HEK293 (cell line): ENCODE measurements around the gene TTC16.

Experiments
- CTCF ChIA-PET: fragments of 350-600 bp; formaldehyde crosslinking; extraction: SDS; loops from one replicate; lab custom pipeline; 2021; ENCODE audit warnings: antibody characterized with exemption; lab: Yijun Ruan, JAX
- POLR2A ChIA-PET: fragments of 300-600 bp; formaldehyde crosslinking; extraction: SDS; loops from one replicate; lab custom pipeline; 2020; ENCODE audit warnings: antibody characterized with exemption, inconsistent platforms; lab: Yijun Ruan, JAX
- H3K27ac ChIP-seq: fragments of 200-500 bp; sonication (Bioruptor generic); 2 replicates; pipeline ENCODE4 v1.5.1; 2014; ENCODE audit warnings: low read depth, low read length, control low read depth, inconsistent platforms; ENCODE audit errors: extremely low read depth
- H3K36me3 ChIP-seq, 2 experiments: fragments of 200-500 bp in 1 of 2; sonication (Bioruptor generic) in 1 of 2; 1 replicate in 1 of 2; 2 replicates in 1 of 2; pipeline ENCODE4 v1.5.1; 2014 to 2017; ENCODE audit warnings: inconsistent platforms in 2 of 2, low read length in 2 of 2; ENCODE audit not compliant: control insufficient read depth in 2 of 2, insufficient read depth in 1 of 2
- H3K4me1 ChIP-seq: fragments of 200-500 bp; sonication (Bioruptor generic); 2 replicates; pipeline ENCODE4 v1.5.1; 2014; ENCODE audit warnings: mild to moderate bottlenecking, low read length, inconsistent platforms; ENCODE audit not compliant: control insufficient read depth, insufficient read depth
- H3K4me3 ChIP-seq: 2 replicates; pipeline ENCODE4 v1.5.1; 2011; ENCODE audit warnings: low read depth, mild to moderate bottlenecking, control low read depth, low read length, moderate library complexity
- H3K9me3 ChIP-seq: fragments of 200-500 bp; sonication (Bioruptor generic); 2 replicates; pipeline ENCODE4 v1.5.1; 2014; ENCODE audit warnings: low read depth, low read length, inconsistent platforms; ENCODE audit not compliant: control insufficient read depth, insufficient read depth
- HOXD13 ChIP-seq: sonication (generic); formaldehyde crosslinking; IDR thresholded peaks from 2 replicates; pipeline ENCODE4 v1.8.0; 2022; ENCODE audit warnings: missing genetic modification reagents, borderline replicate concordance
- MYNN ChIP-seq: fragments of 450-650 bp; formaldehyde crosslinking; IDR thresholded peaks from 2 replicates; pipeline ENCODE4 v1.5.1; 2016; ENCODE audit warnings: missing biosample characterization, missing genetic modification characterization, borderline replicate concordance
- PRDM1 ChIP-seq: fragments of 450-650 bp; formaldehyde crosslinking; IDR thresholded peaks from 2 replicates; pipeline ENCODE4; 2016; ENCODE audit warnings: missing biosample characterization, missing genetic modification characterization
- SETDB1 ChIP-seq: IDR thresholded peaks from one replicate; pipeline ENCODE4 v1.6.1; 2017; ENCODE audit warnings: mild to moderate bottlenecking, low read length, moderate library complexity, mixed read lengths; ENCODE audit not compliant: insufficient read length
- ZBTB17 ChIP-seq: fragments of 450-650 bp; formaldehyde crosslinking; IDR thresholded peaks from 2 replicates; pipeline ENCODE4 v1.5.1; 2016; ENCODE audit warnings: missing biosample characterization, missing genetic modification characterization
- ZBTB21 ChIP-seq: fragments of 450-650 bp; formaldehyde crosslinking; IDR thresholded peaks from 2 replicates; pipeline ENCODE4 v1.5.1; 2017; ENCODE audit warnings: missing biosample characterization, missing genetic modification characterization
- ZNF214 ChIP-seq: fragments of 450-650 bp; formaldehyde crosslinking; IDR thresholded peaks from 2 replicates; pipeline ENCODE4 v1.5.1; 2017; ENCODE audit warnings: missing biosample characterization, mild to moderate bottlenecking, missing genetic modification characterization, borderline replicate concordance
- ZNF223 ChIP-seq: fragments of 450-650 bp; formaldehyde crosslinking; IDR thresholded peaks from 2 replicates; pipeline ENCODE4 v1.5.1; 2016; ENCODE audit warnings: missing biosample characterization, missing genetic modification characterization
- ZNF239 ChIP-seq: fragments of 450-650 bp; formaldehyde crosslinking; IDR thresholded peaks from 2 replicates; pipeline ENCODE4 v1.5.1; 2016; ENCODE audit warnings: missing biosample characterization, missing genetic modification characterization
- ZNF311 ChIP-seq: fragments of 450-650 bp; formaldehyde crosslinking; IDR thresholded peaks from 2 replicates; pipeline ENCODE4 v1.5.1; 2017; ENCODE audit warnings: missing biosample characterization, missing genetic modification characterization, borderline replicate concordance
- ZNF391 ChIP-seq: fragments of 450-650 bp; formaldehyde crosslinking; IDR thresholded peaks from 2 replicates; pipeline ENCODE4 v1.5.1; 2016; ENCODE audit warnings: low read depth, missing biosample characterization, missing genetic modification characterization, borderline replicate concordance
- ZNF426 ChIP-seq: fragments of 450-650 bp; formaldehyde crosslinking; IDR thresholded peaks from 2 replicates; pipeline ENCODE4 v1.5.1; 2017; ENCODE audit warnings: missing biosample characterization, missing genetic modification characterization, mild to moderate bottlenecking, inconsistent platforms, moderate library complexity
- ZNF510 ChIP-seq: fragments of 450-650 bp; formaldehyde crosslinking; IDR thresholded peaks from 2 replicates; pipeline ENCODE4 v1.5.1; 2018; ENCODE audit warnings: mild to moderate bottlenecking, missing genetic modification characterization, missing biosample characterization; ENCODE audit not compliant: insufficient replicate concordance
- ZNF624 ChIP-seq: fragments of 450-650 bp; formaldehyde crosslinking; IDR thresholded peaks from 2 replicates; pipeline ENCODE4 v1.5.1; 2017; ENCODE audit warnings: missing biosample characterization, missing genetic modification characterization
- ZNF664 ChIP-seq: fragments of 450-650 bp; formaldehyde crosslinking; IDR thresholded peaks from 2 replicates; pipeline ENCODE4 v1.5.1; 2016; ENCODE audit warnings: missing biosample characterization, missing genetic modification characterization
- ZNF768 ChIP-seq: fragments of 450-650 bp; formaldehyde crosslinking; IDR thresholded peaks from 2 replicates; pipeline ENCODE4 v1.5.1; 2018; ENCODE audit warnings: missing biosample characterization, mild to moderate bottlenecking, missing genetic modification characterization
- ZNF843 ChIP-seq: fragments of 450-650 bp; formaldehyde crosslinking; IDR thresholded peaks from 2 replicates; pipeline ENCODE4 v1.5.1; 2016; ENCODE audit warnings: missing biosample characterization, missing genetic modification characterization
- ZSCAN30 ChIP-seq: fragments of 450-650 bp; IDR thresholded peaks from 2 replicates; pipeline ENCODE4 v1.5.1; 2018; ENCODE audit warnings: missing biosample characterization, mild to moderate bottlenecking, missing genetic modification characterization, moderate library complexity
- TF ChIP-seq, protein P1 (sequence below): sonication (generic); formaldehyde crosslinking; IDR thresholded peaks from 2 replicates; pipeline ENCODE4 v1.8.1; 2022; ENCODE audit warnings: mild to moderate bottlenecking, moderate library complexity, missing genetic modification reagents
- TF ChIP-seq, protein P2 (sequence below): fragments of 450-650 bp; formaldehyde crosslinking; IDR thresholded peaks from 2 replicates; pipeline ENCODE4 v1.5.1; 2016; ENCODE audit warnings: missing biosample characterization, missing genetic modification characterization
- TF ChIP-seq, protein P3 (sequence below): fragments of 450-650 bp; formaldehyde crosslinking; IDR thresholded peaks from 2 replicates; pipeline ENCODE4 v1.5.1; 2016; ENCODE audit warnings: missing biosample characterization, missing genetic modification characterization

The TTC16 gene

DNA sequence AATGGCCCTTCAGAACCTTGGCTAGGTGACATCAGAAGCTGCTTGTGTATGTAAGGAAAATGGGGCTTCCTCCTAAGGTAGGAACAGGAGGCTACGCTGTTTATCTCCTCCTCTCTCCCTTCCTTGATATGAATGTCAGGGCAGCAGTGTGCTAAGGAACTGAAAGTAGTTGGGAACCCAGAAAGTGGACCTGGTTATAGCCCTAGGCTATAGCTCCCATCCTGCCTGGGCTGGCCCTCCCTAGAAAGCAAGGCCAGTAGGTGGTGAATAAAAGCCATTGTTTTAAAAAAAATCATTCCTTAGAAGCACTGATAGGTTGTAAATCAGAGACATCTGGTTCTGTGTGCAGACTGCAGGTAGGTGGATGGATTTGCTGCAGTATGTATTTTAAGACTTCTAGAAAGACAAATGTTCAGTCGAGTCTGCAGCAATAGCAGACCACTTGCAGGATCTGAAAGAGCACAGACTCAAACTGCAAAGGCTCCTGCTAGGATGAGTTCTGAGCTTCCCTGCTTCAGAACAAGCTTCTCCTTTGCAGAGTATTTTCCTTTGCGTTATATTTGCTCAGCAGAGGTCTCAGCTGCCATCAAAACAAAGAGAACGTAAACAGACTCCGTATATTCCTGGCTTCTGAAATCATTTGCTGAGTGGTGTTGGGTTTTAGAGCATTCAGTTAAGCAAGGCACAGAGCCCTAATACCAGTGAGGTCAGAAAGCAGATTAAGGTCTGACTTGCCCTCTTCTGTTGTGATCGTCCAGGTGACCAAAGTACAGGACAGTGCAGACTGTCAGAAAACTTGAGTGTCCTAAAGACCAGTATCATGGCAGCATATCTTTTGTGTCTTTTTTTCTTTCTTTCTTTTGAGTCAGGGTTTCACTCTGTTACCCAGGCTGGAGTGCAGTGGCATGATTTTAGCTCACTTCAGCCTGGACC is 29.2 kb upstream of the TTC16 start:
- CTCF ChIA-PET: interaction anchor here (0.6 to 1.1 kb wide), 4 partner anchors 42 to 235 kb away, joined by 3 to 4 read pairs (median 4); no protein-coding TSS in a partner anchor

DNA sequence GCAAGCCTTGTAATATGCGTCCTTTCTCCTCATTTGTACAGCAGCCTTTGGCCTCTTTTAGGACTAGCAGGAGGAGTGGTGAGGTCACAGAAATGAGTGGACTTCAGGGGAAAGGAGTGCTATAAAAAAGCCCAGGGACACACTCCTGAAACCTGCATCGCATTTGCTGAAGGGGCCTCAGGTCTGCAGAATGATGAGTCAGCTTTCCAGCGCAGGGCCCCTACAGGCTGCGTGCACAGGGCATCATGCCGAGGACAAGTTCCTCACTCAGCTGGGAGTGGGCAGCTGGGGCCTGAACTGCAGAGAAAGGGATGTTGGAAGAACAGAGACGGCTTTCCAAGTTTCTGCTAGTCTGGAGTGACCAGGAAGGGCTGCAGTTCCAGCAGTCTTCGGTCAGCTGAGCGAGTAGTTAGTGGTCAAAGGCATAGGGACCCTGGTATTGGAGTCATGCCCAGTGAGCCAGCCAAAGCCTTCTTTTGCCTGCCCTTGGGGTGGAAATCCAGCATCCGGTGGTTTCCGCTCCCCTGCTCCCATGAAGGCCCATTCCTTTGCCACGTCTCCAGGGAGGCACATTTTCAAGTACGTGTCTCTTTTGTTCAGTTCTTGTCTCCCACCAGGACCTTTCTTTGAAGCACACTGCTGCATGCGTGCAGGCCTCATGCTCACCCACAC is 26.4 kb upstream of the TTC16 start:
- no peak overlapping the region for H3K4me3 ChIP-seq
- TF ChIP-seq ZNF214 (no peak), ZSCAN30 (tag by site-specific recombination) (no peak), PRDM1 (tag by site-specific recombination) (no peak), MYNN (tag by site-specific recombination) (no peak), ZBTB17 (tag by site-specific recombination) (no peak), HOXD13 (CRISPR knock-in tag) (no peak), ZNF311 (tag by site-specific recombination) (no peak), ZNF391 (tag by site-specific recombination) (no peak), SETDB1 (no peak)
- TF ChIP-seq, protein P1, sequence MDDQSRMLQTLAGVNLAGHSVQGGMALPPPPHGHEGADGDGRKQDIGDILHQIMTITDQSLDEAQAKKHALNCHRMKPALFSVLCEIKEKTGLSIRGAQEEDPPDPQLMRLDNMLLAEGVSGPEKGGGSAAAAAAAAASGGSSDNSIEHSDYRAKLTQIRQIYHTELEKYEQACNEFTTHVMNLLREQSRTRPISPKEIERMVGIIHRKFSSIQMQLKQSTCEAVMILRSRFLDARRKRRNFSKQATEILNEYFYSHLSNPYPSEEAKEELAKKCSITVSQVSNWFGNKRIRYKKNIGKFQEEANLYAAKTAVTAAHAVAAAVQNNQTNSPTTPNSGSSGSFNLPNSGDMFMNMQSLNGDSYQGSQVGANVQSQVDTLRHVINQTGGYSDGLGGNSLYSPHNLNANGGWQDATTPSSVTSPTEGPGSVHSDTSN (CRISPR knock-in tag): no peak
- H3K4me1 ChIP-seq: no peaks in the 10 kb centered on the region
- H3K27ac ChIP-seq: no peak overlapping the region
- ChIA-PET CTCF (interaction anchor here (0.6 kb wide), 1 partner anchor 315 kb away, joined by 4 read pairs; no protein-coding TSS in a partner anchor), POLR2A (no interaction called here)
- peaks cover 0 to 32% of the 10 kb centered on the region in 2 experiments; a peak in 1 of 3 replicates for H3K36me3 ChIP-seq
- H3K9me3 ChIP-seq: no peaks in the 10 kb centered on the region

More for the DNA sequence above, 29.2 kb upstream of the TTC16 start:
- POLR2A ChIA-PET: no interaction called here
- no peaks in the 10 kb centered on the region for H3K4me1 ChIP-seq
- TF ChIP-seq ZNF426 (no peak), ZNF239 (tag by site-specific recombination) (no peak)
- TF ChIP-seq, all 188 proteins: peak for 0
- no peak overlapping the region for H3K4me3 ChIP-seq
- peaks cover 0 to 51% of the 10 kb centered on the region in 2 experiments; a peak in 1 of 3 replicates for H3K36me3 ChIP-seq
- H3K9me3 ChIP-seq: no peaks in the 10 kb centered on the region
- H3K27ac ChIP-seq: no peak overlapping the region

DNA sequence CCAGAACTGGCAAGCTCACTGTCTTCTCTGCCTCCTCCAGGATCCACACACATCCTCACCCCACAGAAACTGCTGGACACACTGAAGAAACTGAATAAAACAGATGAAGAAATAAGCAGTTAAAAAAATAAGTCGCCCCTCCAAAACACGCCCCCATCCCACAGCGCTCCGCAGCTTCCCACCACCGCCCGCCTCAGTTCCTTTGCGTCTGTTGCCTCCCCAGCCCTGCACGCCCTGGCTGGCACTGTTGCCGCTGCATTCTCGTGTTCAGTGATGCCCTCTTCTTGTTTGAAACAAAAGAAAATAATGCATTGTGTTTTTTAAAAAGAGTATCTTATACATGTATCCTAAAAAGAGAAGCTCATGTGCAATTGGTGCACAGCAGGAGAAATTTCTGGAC is 25.1 kb upstream of the TTC16 start:
- ChIA-PET POLR2A (no interaction called here), CTCF (interaction anchor here (1.0 kb wide), 1 partner anchor 179 kb away, joined by 4 read pairs; no protein-coding TSS in a partner anchor)
- no peaks in the 10 kb centered on the region for H3K4me1 ChIP-seq
- peaks cover 0 to 36% of the 10 kb centered on the region in 2 experiments; a peak in 1 of 3 replicates for H3K36me3 ChIP-seq
- H3K4me3 ChIP-seq: no peak overlapping the region
- no peak overlapping the region for H3K27ac ChIP-seq
- no peak for TF ChIP-seq ZBTB17 (tag by site-specific recombination)
- no peaks in the 10 kb centered on the region for H3K9me3 ChIP-seq

DNA sequence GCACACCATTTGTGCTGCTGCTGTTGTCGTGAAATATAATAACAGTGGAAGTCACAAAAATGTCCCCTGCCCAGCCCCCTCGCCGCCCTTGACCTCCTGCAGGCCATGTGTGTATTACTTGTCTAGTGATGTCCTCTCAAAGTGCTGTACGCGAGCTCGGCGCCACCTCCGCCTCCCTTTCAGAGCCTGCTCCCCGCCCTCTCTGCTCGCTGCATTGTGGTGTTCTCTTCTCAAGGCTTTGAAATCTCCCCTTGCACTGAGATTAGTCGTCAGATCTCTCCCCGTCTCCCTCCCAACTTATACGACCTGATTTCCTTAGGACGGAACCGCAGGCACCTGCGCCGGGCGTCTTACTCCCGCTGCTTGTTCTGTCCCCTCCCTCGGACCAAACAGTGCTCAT is 23.8 kb upstream of the TTC16 start:
- no peaks in the 10 kb centered on the region for H3K4me1 ChIP-seq
- peaks cover 0 to 36% of the 10 kb centered on the region in 2 experiments; a peak in 1 of 3 replicates for H3K36me3 ChIP-seq
- no peaks in the 10 kb centered on the region for H3K9me3 ChIP-seq
- no peak overlapping the region for H3K27ac ChIP-seq
- H3K4me3 ChIP-seq: no peak overlapping the region
- no peak for TF ChIP-seq ZNF664 (tag by site-specific recombination)
- TF ChIP-seq ZNF624: no peak
- no peak for TF ChIP-seq ZNF223
- TF ChIP-seq ZNF768: no peak
- TF ChIP-seq, protein P2, sequence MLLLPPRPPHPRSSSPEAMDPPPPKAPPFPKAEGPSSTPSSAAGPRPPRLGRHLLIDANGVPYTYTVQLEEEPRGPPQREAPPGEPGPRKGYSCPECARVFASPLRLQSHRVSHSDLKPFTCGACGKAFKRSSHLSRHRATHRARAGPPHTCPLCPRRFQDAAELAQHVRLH (tag by site-specific recombination): no peak
- TF ChIP-seq ZNF510 (tag by site-specific recombination): no peak
- TF ChIP-seq, protein P3, sequence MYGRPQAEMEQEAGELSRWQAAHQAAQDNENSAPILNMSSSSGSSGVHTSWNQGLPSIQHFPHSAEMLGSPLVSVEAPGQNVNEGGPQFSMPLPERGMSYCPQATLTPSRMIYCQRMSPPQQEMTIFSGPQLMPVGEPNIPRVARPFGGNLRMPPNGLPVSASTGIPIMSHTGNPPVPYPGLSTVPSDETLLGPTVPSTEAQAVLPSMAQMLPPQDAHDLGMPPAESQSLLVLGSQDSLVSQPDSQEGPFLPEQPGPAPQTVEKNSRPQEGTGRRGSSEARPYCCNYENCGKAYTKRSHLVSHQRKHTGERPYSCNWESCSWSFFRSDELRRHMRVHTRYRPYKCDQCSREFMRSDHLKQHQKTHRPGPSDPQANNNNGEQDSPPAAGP (tag by site-specific recombination): no peak
- no peak for TF ChIP-seq ZBTB21 (tag by site-specific recombination)
- no peak for TF ChIP-seq ZNF843 (tag by site-specific recombination)
- TF ChIP-seq, all 188 proteins: peak for 0
- ChIA-PET POLR2A (no interaction called here), CTCF (interaction anchor here (0.7 to 1.0 kb wide), 2 partner anchors 42 to 189 kb away, joined by 3 to 4 read pairs; no protein-coding TSS in a partner anchor)
